T-cell (primary cell): ENCODE data around the gene BLOC1S3. TPM values are rescaled to one million over a fixed set of nuclear protein-coding genes. Genes with fewer than 3 reads are reported as not detected.
"Not testable (repeated sequence)": the region's sequence is repeated elsewhere in the genome, so short reads cannot be mapped to it uniquely, and the experiment has no call there.

Experiments
- ATAC-seq, 4 experiments: fragments of 200-7000 bp in 3 of 4; fragments of 150-1000 bp in 1 of 4; cut with Tn5 transposase; replicated peaks in 1 of 4; 1 replicate in 3 of 4; 2 replicates in 1 of 4; pipeline ENCODE4 v1.10.0; 2021; ENCODE audit warnings: moderate library complexity in 3 of 4, mild to moderate bottlenecking in 2 of 4, moderate number of reproducible peaks in 1 of 4
- CTCF ChIA-PET, 2 donors: fragments of 300-600 bp; sonication (Branson Sonifier 250); formaldehyde crosslinking; loops; one replicate each; lab custom pipeline; 2022; ENCODE audit warnings: antibody characterized with exemption in 2 of 2; lab: Charles Lee
- POLR2A ChIA-PET, 2 donors: fragments of 300-600 bp; sonication (Branson Sonifier 250); formaldehyde crosslinking; loops; one replicate each; lab custom pipeline; 2022; ENCODE audit warnings: antibody characterized with exemption in 2 of 2; lab: Charles Lee
- DNase-seq, 35 experiments: peaks; one replicate each; pipeline versions ENCODE4 v3.0.0 to v3.0.0-alpha.2; 2013 to 2023
- H3K27ac ChIP-seq: one replicate; pipeline ENCODE4 v1.5.1; 2013; ENCODE audit warnings: low read length
- H3K27me3 ChIP-seq, 2 experiments: replicated peaks in 1 of 2; 1 replicate in 1 of 2; 2 replicates in 1 of 2; pipeline versions ENCODE4 v1.6.1 to v1.7.0; 2013; ENCODE audit warnings: low read length in 1 of 2, mixed read lengths in 1 of 2; ENCODE audit not compliant: control insufficient read depth in 2 of 2, insufficient read depth in 2 of 2; ENCODE audit errors: extremely low read depth in 1 of 2
- H3K36me3 ChIP-seq, 2 donors: 1 replicate in 1 of 2; 2 replicates in 1 of 2; pipeline versions ENCODE4 v1.6.1 to v1.7.0; 2013; ENCODE audit warnings: low read length in 1 of 2; ENCODE audit not compliant: control insufficient read depth in 2 of 2, insufficient read depth in 1 of 2; ENCODE audit errors: extremely low read depth in 1 of 2
- H3K4me1 ChIP-seq, 2 experiments: 1 replicate in 1 of 2; 2 replicates in 1 of 2; pipeline versions ENCODE4 v1.6.1 to v1.7.0; 2013; ENCODE audit warnings: low read length in 2 of 2, mixed read lengths in 1 of 2; ENCODE audit not compliant: insufficient read depth in 2 of 2, control insufficient read depth in 1 of 2; ENCODE audit errors: extremely low read depth in 1 of 2
- H3K4me3 ChIP-seq, 2 donors: 1 replicate in 1 of 2; 2 replicates in 1 of 2; pipeline versions ENCODE4 v1.5.1 to v1.7.0; 2013; ENCODE audit warnings: mild to moderate bottlenecking in 2 of 2, low read length in 1 of 2, moderate library complexity in 1 of 2; ENCODE audit not compliant: control insufficient read depth in 1 of 2; ENCODE audit errors: extremely low read depth in 1 of 2
- H3K9me3 ChIP-seq: 2 replicates; pipeline ENCODE4 v1.7.0; 2013
- H3K27ac Mint-ChIP-seq, 2 donors: one replicate each; pipeline ENCODE4 v1.8.0; 2020 to 2021; ENCODE audit warnings: mild to moderate bottlenecking in 2 of 2, mixed read lengths in 2 of 2
- H3K27me3 Mint-ChIP-seq, 2 donors: one replicate each; pipeline ENCODE4 v1.8.0; 2021 to 2022; ENCODE audit warnings: mixed read lengths in 2 of 2
- H3K36me3 Mint-ChIP-seq: one replicate; pipeline ENCODE4 v1.8.0; 2021; ENCODE audit warnings: mixed read lengths
- H3K4me1 Mint-ChIP-seq, 3 donors: one replicate each; pipeline ENCODE4 v1.8.0; 2020 to 2022; ENCODE audit warnings: mixed read lengths in 3 of 3, mild to moderate bottlenecking in 1 of 3
- H3K4me3 Mint-ChIP-seq, 3 donors: one replicate each; pipeline ENCODE4 v1.8.0; 2020 to 2022; ENCODE audit warnings: mild to moderate bottlenecking in 3 of 3, mixed read lengths in 3 of 3, moderate library complexity in 3 of 3
- H3K9me3 Mint-ChIP-seq, 3 donors: one replicate each; pipeline ENCODE4 v1.8.0; 2020 to 2022; ENCODE audit warnings: mixed read lengths in 3 of 3
- WGBS: methylation state at CpG from one replicate; pipeline ENCODE4 v1.1.5; 2013; ENCODE audit warnings: missing lambda C conversion rate; ENCODE audit not compliant: insufficient coverage; 5-methylcytosine and 5-hydroxymethylcytosine counted together
- total RNA-seq, 35 experiments: library from RNA in 6 of 35; stranded (reverse) in 6 of 35; fragments of 120-200 nt in 1 of 35; gene quantifications; one replicate each; pipeline versions ENCODE4 v1.2.1 to v1.2.4 and lab custom pipeline; 2013 to 2026

BLOC1S3 gene
- total RNA-seq, 5 donors from 2014 or later (not counting 1 experiment from before 2014, with no cell fraction given) = 14.9 to 36.2 (median 32.8) TPM

DNA sequence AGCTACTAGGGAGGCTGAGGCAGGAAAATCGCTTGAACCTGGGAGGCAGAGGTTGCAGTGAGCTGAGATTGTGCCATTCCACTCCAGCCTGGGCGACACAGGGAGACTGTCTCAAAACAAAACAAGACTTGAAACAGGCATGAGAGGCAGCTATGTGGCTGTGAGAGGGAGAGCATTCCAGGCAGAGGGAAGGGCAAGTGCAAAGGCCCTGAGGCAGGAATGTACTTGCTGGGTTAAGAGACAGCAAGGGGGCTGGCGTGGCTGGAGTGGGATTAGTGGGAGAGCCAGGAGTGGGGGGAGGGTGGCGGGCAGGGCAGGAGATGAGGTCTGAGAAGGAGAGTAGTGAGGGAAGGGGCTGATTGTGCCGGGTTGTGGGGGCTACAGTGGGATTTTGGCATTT is 45.3 kb downstream of the BLOC1S3 start:
- DNase-seq = no peak
- no peak overlapping the region for H3K27ac Mint-ChIP-seq
- H3K27ac ChIP-seq = no peak overlapping the region
- no peaks in the 10 kb centered on the region for H3K36me3 ChIP-seq
- no peak overlapping the region for H3K4me3 ChIP-seq
- peaks cover 0 to 51% of the 10 kb centered on the region in 2 experiments for H3K27me3 ChIP-seq
- no peak overlapping the region for H3K4me3 Mint-ChIP-seq
- peaks cover 17 to 36% of the 10 kb centered on the region in 2 donors for H3K27me3 Mint-ChIP-seq
- no peaks in the 10 kb centered on the region for H3K9me3 ChIP-seq
- CTCF ChIA-PET = no interaction called here
- ATAC-seq = no peak
- POLR2A ChIA-PET = no interaction called here
- 85% methylated on average over 4 of the region's 5 CpGs for WGBS
- H3K9me3 Mint-ChIP-seq = no peaks in the 10 kb centered on the region
- H3K36me3 Mint-ChIP-seq = no peaks in the 10 kb centered on the region
- H3K4me1 ChIP-seq = no peaks in the 10 kb centered on the region
- H3K4me1 Mint-ChIP-seq = no peaks in the 10 kb centered on the region

DNA sequence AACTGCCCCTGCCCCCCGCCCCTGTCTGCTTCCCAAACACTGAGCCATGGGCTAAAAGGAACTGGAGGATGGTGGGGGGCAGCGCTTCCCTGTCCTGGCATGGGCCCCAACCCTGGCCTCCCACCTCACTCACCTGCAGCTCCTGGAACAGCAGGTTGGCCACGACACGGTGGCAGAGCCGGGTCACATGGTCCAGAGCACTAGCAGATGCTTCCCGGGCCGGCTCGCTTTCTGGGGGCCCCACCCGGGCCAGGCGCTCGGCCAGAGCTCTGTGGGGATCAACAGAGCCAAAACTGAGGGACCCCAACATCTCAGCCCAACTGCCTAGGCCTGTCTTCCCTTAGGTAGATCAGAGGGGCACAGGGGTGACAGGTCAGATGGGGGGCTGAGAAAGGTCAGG is 46.1 kb downstream of the BLOC1S3 start:
- ChIA-PET CTCF (no interaction called here), POLR2A (no interaction called here)
- Mint-ChIP-seq H3K4me1 (no peaks in the 10 kb centered on the region), H3K9me3 (no peaks in the 10 kb centered on the region), H3K27ac (no peak overlapping the region), H3K36me3 (no peaks in the 10 kb centered on the region), H3K4me3 (no peak overlapping the region), H3K27me3 (peaks cover 17 to 33% of the 10 kb centered on the region in 2 donors)
- no peak overlapping the region for H3K4me3 ChIP-seq
- H3K9me3 ChIP-seq = no peaks in the 10 kb centered on the region
- no peak for ATAC-seq
- 76% methylated on average over 9 of the region's 11 CpGs for WGBS
- H3K27me3 ChIP-seq = peaks cover 0 to 48% of the 10 kb centered on the region in 2 experiments
- H3K27ac ChIP-seq = no peak overlapping the region
- no peak for DNase-seq
- H3K4me1 ChIP-seq = no peaks in the 10 kb centered on the region
- no peaks in the 10 kb centered on the region for H3K36me3 ChIP-seq

GRCh38 chr19:45229056-45229455 is 50.5 kb downstream of the BLOC1S3 start:
- H3K36me3 ChIP-seq, H3K4me3 ChIP-seq, DNase-seq, ATAC-seq, H3K9me3 Mint-ChIP-seq, H3K9me3 ChIP-seq, H3K4me3 Mint-ChIP-seq, H3K36me3 Mint-ChIP-seq, H3K4me1 ChIP-seq, H3K27ac ChIP-seq, H3K27ac Mint-ChIP-seq, H3K4me1 Mint-ChIP-seq: not testable (repeated sequence)
- H3K27me3 ChIP-seq = peaks cover 3 to 37% of the 10 kb centered on the region in 2 experiments
- ChIA-PET CTCF (interaction anchor here in 1 of 2 donors (0.6 kb wide), 1 partner anchor 56 kb away, joined by 6 read pairs; no protein-coding TSS in a partner anchor), POLR2A (interaction anchor here in 1 of 2 donors (0.6 kb wide), 1 partner anchor 17 kb away, joined by 6 read pairs; no protein-coding TSS in a partner anchor)
- WGBS = no CpG with 5 or more reads among the region's 2 CpGs
- peaks cover 16 to 28% of the 10 kb centered on the region in 2 donors for H3K27me3 Mint-ChIP-seq

Other genes with a start within 250 kb of the BLOC1S3 start
- not detected for gene APOC4, start 236.5 kb upstream of the BLOC1S3 start, total RNA-seq
- gene APOC2, start 232.7 kb upstream of the BLOC1S3 start, total RNA-seq = under 1 TPM in 2 of 5 donors, not detected in 3; 0.66 to 0.96 TPM
- gene CLPTM1, start 223.4 kb upstream of the BLOC1S3 start, total RNA-seq = 100 to 1,000 TPM in 1 of 5 donors, 10 to 100 TPM in 4; 64.0 to 103 (median 87.6) TPM
- 10 to 100 TPM; 29.4 to 65.5 (median 40.4) TPM for gene RELB, start 177.3 kb upstream of the BLOC1S3 start, total RNA-seq
- gene CLASRP, start 139.7 kb upstream of the BLOC1S3 start, total RNA-seq = 100 to 1,000 TPM; 141 to 153 (median 149) TPM
- gene ZNF296, start 102.3 kb upstream of the BLOC1S3 start, total RNA-seq = 1 to 10 TPM; 1.4 to 4.3 (median 3.5) TPM
- 10 to 100 TPM in 4 of 5 donors, 1 to 10 TPM in 1; 4.0 to 23.1 (median 22.7) TPM for gene GEMIN7, start 99.5 kb upstream of the BLOC1S3 start, total RNA-seq
- 10 to 100 TPM; 17.2 to 35.2 (median 30.4) TPM for gene PPP1R37, start 85.6 kb upstream of the BLOC1S3 start, total RNA-seq
- 1 to 10 TPM in 4 of 5 donors, under 1 TPM in 1; 0.95 to 1.3 (median 1.2) TPM for gene NKPD1, start 17.8 kb upstream of the BLOC1S3 start, total RNA-seq
- gene TRAPPC6A, start 547 bp upstream of the BLOC1S3 start, total RNA-seq = 10 to 100 TPM; 53.9 to 92.4 (median 73.7) TPM
- gene EXOC3L2, start 66.6 kb downstream of the BLOC1S3 start, total RNA-seq = not detected
- gene MARK4, start 72.5 kb downstream of the BLOC1S3 start, total RNA-seq = 10 to 100 TPM; 28.0 to 34.8 (median 29.9) TPM
- gene CKM, start 144.1 kb downstream of the BLOC1S3 start, total RNA-seq = not detected
- gene KLC3, start 162.0 kb downstream of the BLOC1S3 start, total RNA-seq = under 1 TPM in 1 of 5 donors, not detected in 4; 0.35 TPM
- 10 to 100 TPM; 14.5 to 23.2 (median 21.3) TPM for gene ERCC2, start 191.8 kb downstream of the BLOC1S3 start, total RNA-seq
- 10 to 100 TPM in 4 of 5 donors, 1 to 10 TPM in 1; 7.9 to 15.7 (median 12.5) TPM for gene PPP1R13L, start 226.3 kb downstream of the BLOC1S3 start, total RNA-seq
- 1 to 10 TPM in 3 of 5 donors, under 1 TPM in 2; 0.82 to 6.2 (median 5.0) TPM for gene POLR1G, start 227.9 kb downstream of the BLOC1S3 start, total RNA-seq
- 10 to 100 TPM; 41.7 to 55.4 (median 51.6) TPM for gene ERCC1, start 245.1 kb downstream of the BLOC1S3 start, total RNA-seq